Fibroblast of mammary gland (primary cell): ENCODE results near the gene CDK11A.
"Not testable (repeated sequence)": the region's sequence is repeated elsewhere in the genome, so short reads cannot be mapped to it uniquely, and the experiment has no call there.

ENCODE experiments used
- DNase-seq: peaks from one replicate; pipeline ENCODE4 v3.0.0-alpha.2; 2010; ENCODE audit warnings: low read depth
- H3K4me3 ChIP-seq: 2 replicates; pipeline ENCODE4 v1.5.1; 2011; ENCODE audit warnings: low read depth, mild to moderate bottlenecking, low read length, moderate library complexity; ENCODE audit not compliant: control insufficient read depth
- CTCF ChIP-seq: conservative IDR thresholded peaks from 2 replicates; pipeline ENCODE4 v1.5.1; 2011; ENCODE audit warnings: low read depth, low read length, inconsistent platforms; ENCODE audit not compliant: control insufficient read depth, insufficient read depth

CDK11A gene

GRCh38 chr1:1738799-1739337 is 14.7 kb upstream of the CDK11A start:
- H3K4me3 ChIP-seq, DNase-seq: not testable (repeated sequence)

GRCh38 chr1:1737675-1738590 is 13.8 kb upstream of the CDK11A start:
- DNase-seq, H3K4me3 ChIP-seq: not testable (repeated sequence)

- TF ChIP-seq CTCF: no peak
- no peak overlapping the region for H3K4me3 ChIP-seq
- DNase-seq: no peak
Observed at GRCh38 chr1:1732381-1732780, 8.2 kb upstream of the CDK11A start.

- DNase-seq: no peak
- no peak for TF ChIP-seq CTCF
- no peak overlapping the region for H3K4me3 ChIP-seq
Observed at GRCh38 chr1:1730870-1731269, 6.7 kb upstream of the CDK11A start.

GRCh38 chr1:1730230-1730629 is 6.1 kb upstream of the CDK11A start:
- H3K4me3 ChIP-seq: not testable (repeated sequence)

GRCh38 chr1:1729116-1729816 is 5.1 kb upstream of the CDK11A start:
- not testable (repeated sequence) for H3K4me3 ChIP-seq
- DNase-seq: peak; percentile 5

More at GRCh38 chr1:1730230-1730629, 6.1 kb upstream of the CDK11A start:
- not testable (repeated sequence) for DNase-seq

- DNase-seq: peak; percentile 86
- not testable (repeated sequence) for H3K4me3 ChIP-seq
Observed at GRCh38 chr1:1728308-1729005, 4.3 kb upstream of the CDK11A start.

- peak; percentile 45 for DNase-seq
- H3K4me3 ChIP-seq: not testable (repeated sequence)
Observed at GRCh38 chr1:1727131-1727651, 3.0 kb upstream of the CDK11A start.

GRCh38 chr1:1726088-1726487 is 1.9 kb upstream of the CDK11A start:
- H3K4me3 ChIP-seq, DNase-seq: not testable (repeated sequence)

GRCh38 chr1:1721201-1721600 is 3.0 kb downstream of the CDK11A start:
- no peak for DNase-seq

GRCh38 chr1:1715109-1715883 is 8.9 kb downstream of the CDK11A start:
- not testable (repeated sequence) for DNase-seq, H3K4me3 ChIP-seq

More at GRCh38 chr1:1721201-1721600, 3.0 kb downstream of the CDK11A start:
- H3K4me3 ChIP-seq: no peak overlapping the region
- no peak for TF ChIP-seq CTCF

GRCh38 chr1:1707897-1708296 is 16.3 kb downstream of the CDK11A start:
- not testable (repeated sequence) for DNase-seq, H3K4me3 ChIP-seq

GRCh38 chr1:1707241-1707640 is 16.9 kb downstream of the CDK11A start:
- H3K4me3 ChIP-seq, DNase-seq: not testable (repeated sequence)
